ENCODE measurements around the gene SYT1. TPM values are rescaled to one million over a fixed set of nuclear protein-coding genes. Genes with fewer than 3 reads are reported as not detected.

SYT1 gene
- total RNA-seq, 1 donor from 2014 or later, result 0.30 TPM

- no peak for TF ChIP-seq CTCF (IDR thresholded peaks at IDR 0.05; ENCODE audit: borderline replicate concordance)
- no peak for DNase-seq
- no peaks in the 10 kb centered on the region for H3K9me3 ChIP-seq (replicated peaks)
- H3K27ac ChIP-seq (replicated peaks), result no peak overlapping the region
- H3K27me3 ChIP-seq (ENCODE audit: low read depth), result no peaks in the 10 kb centered on the region
- intact Hi-C loops (cut with micrococcal nuclease), result no loop called here
- H3K4me3 ChIP-seq, result no peak overlapping the region
- H3K36me3 ChIP-seq, result no peaks in the 10 kb centered on the region
- H3K4me1 ChIP-seq, result no peaks in the 10 kb centered on the region
These were observed 515.8 kb downstream of the SYT1 start for GRCh38 chr12:79380402-79380801.

GRCh38 chr12:79381248-79382208 lies 517.0 kb downstream of the SYT1 start:
- H3K4me1 ChIP-seq, result no peaks in the 10 kb centered on the region
- H3K36me3 ChIP-seq, result no peaks in the 10 kb centered on the region
- no peak overlapping the region for H3K4me3 ChIP-seq
- intact Hi-C loops (cut with micrococcal nuclease), result no loop called here
- TF ChIP-seq CTCF (IDR thresholded peaks at IDR 0.05; ENCODE audit: borderline replicate concordance), result no peak
- no peak for DNase-seq
- H3K27me3 ChIP-seq (ENCODE audit: low read depth), result no peaks in the 10 kb centered on the region
- H3K27ac ChIP-seq (replicated peaks), result no peak overlapping the region
- no peaks in the 10 kb centered on the region for H3K9me3 ChIP-seq (replicated peaks)

- H3K4me1 ChIP-seq, result no peaks in the 10 kb centered on the region
- H3K27me3 ChIP-seq (ENCODE audit: low read depth), result no peaks in the 10 kb centered on the region
- no peak overlapping the region for H3K27ac ChIP-seq (replicated peaks)
- no peaks in the 10 kb centered on the region for H3K9me3 ChIP-seq (replicated peaks)
- no peaks in the 10 kb centered on the region for H3K36me3 ChIP-seq
- no peak for DNase-seq
- intact Hi-C loops (cut with micrococcal nuclease), result no loop called here
- TF ChIP-seq CTCF (IDR thresholded peaks at IDR 0.05; ENCODE audit: borderline replicate concordance), result no peak
- no peak overlapping the region for H3K4me3 ChIP-seq
These were observed 520.0 kb downstream of the SYT1 start for GRCh38 chr12:79384551-79384950.

- Histone ChIP-seq H3K27ac (replicated peaks) (no peak overlapping the region), H3K27me3 (ENCODE audit: low read depth) (no peaks in the 10 kb centered on the region), H3K36me3 (no peaks in the 10 kb centered on the region), H3K4me1 (no peaks in the 10 kb centered on the region), H3K4me3 (no peak overlapping the region), H3K9me3 (replicated peaks) (no peaks in the 10 kb centered on the region)
- intact Hi-C loops (cut with micrococcal nuclease), result no loop called here
- no peak for DNase-seq
- no peak for TF ChIP-seq CTCF (IDR thresholded peaks at IDR 0.05; ENCODE audit: borderline replicate concordance)
These were observed 523.4 kb downstream of the SYT1 start for GRCh38 chr12:79388011-79388410.

- H3K27ac ChIP-seq (replicated peaks), result no peak overlapping the region
- H3K4me1 ChIP-seq, result no peaks in the 10 kb centered on the region
- no peaks in the 10 kb centered on the region for H3K9me3 ChIP-seq (replicated peaks)
- no peak for DNase-seq
- no peak for TF ChIP-seq CTCF (IDR thresholded peaks at IDR 0.05; ENCODE audit: borderline replicate concordance)
- no peak overlapping the region for H3K4me3 ChIP-seq
- H3K27me3 ChIP-seq (ENCODE audit: low read depth), result no peaks in the 10 kb centered on the region
- H3K36me3 ChIP-seq, result no peaks in the 10 kb centered on the region
- intact Hi-C loops (cut with micrococcal nuclease), result no loop called here
These were observed 529.3 kb downstream of the SYT1 start for GRCh38 chr12:79393842-79394241.

Data from left ventricle myocardium inferior (tissue), 1 donor.